GM21786 (cell line): ENCODE measurements around the gene USH2A.
"Not testable (repeated sequence)": the region's sequence is repeated elsewhere in the genome, so short reads cannot be mapped to it uniquely, and the experiment has no call there.

Source experiments
- ATAC-seq: cut with Tn5 transposase; IDR thresholded peaks from one replicate; pipeline ENCODE4 v1.9.1; 2021; ENCODE audit not compliant: unreplicated experiment

Gene USH2A

GRCh38 chr1:216205176-216205575, 218.1 kb downstream of the USH2A start:
- ATAC-seq: no peak

- no peak for ATAC-seq
Observed at GRCh38 chr1:216201946-216202345, 221.3 kb downstream of the USH2A start.

GRCh38 chr1:216200941-216201340, 222.3 kb downstream of the USH2A start:
- no peak for ATAC-seq

GRCh38 chr1:216194721-216195120, 228.5 kb downstream of the USH2A start:
- no peak for ATAC-seq

- no peak for ATAC-seq
Observed at GRCh38 chr1:216193839-216194443, 229.3 kb downstream of the USH2A start.

- ATAC-seq: no peak
Observed at GRCh38 chr1:216190438-216190837, 232.8 kb downstream of the USH2A start.

GRCh38 chr1:216186816-216187215, 236.4 kb downstream of the USH2A start:
- ATAC-seq: no peak

GRCh38 chr1:216186141-216186540, 237.1 kb downstream of the USH2A start:
- ATAC-seq: no peak

GRCh38 chr1:216184126-216184680, 239.0 kb downstream of the USH2A start:
- no peak for ATAC-seq

- no peak for ATAC-seq
Observed at GRCh38 chr1:216183454-216183853, 239.8 kb downstream of the USH2A start.

- ATAC-seq: no peak
Observed at GRCh38 chr1:216183007-216183406, 240.2 kb downstream of the USH2A start.

GRCh38 chr1:216181590-216181989, 241.7 kb downstream of the USH2A start:
- no peak for ATAC-seq

GRCh38 chr1:216178281-216178680, 245.0 kb downstream of the USH2A start:
- no peak for ATAC-seq

- ATAC-seq: no peak
Observed at GRCh38 chr1:216176970-216177369, 246.3 kb downstream of the USH2A start.

GRCh38 chr1:216175714-216176113, 247.5 kb downstream of the USH2A start:
- ATAC-seq: no peak

GRCh38 chr1:216173376-216173995, 249.8 kb downstream of the USH2A start:
- ATAC-seq: no peak

- ATAC-seq: no peak
Observed at GRCh38 chr1:216169351-216169750, 253.9 kb downstream of the USH2A start.

GRCh38 chr1:216168546-216168945, 254.7 kb downstream of the USH2A start:
- ATAC-seq: no peak

- ATAC-seq: no peak
Observed at GRCh38 chr1:216154063-216154462, 269.2 kb downstream of the USH2A start.

GRCh38 chr1:216153130-216153529, 270.1 kb downstream of the USH2A start:
- no peak for ATAC-seq

- not testable (repeated sequence) for ATAC-seq
Observed at GRCh38 chr1:216145451-216146018, 277.7 kb downstream of the USH2A start.
